Measurements from ENCODE around the gene MAPT.

The MAPT gene

GRCh38 chr17:46045639-46046038, 151.3 kb downstream of the MAPT start:
- no peak overlapping the region for H3K9ac ChIP-seq
- H3K36me3 ChIP-seq: peaks cover 93 to 100% (median 99%) of the 10 kb centered on the region in 11 experiments
- no peak for TF ChIP-seq Cebpa-rat (IDR thresholded peaks at IDR 0.05)
- no peak overlapping the region for H3K27ac ChIP-seq
- no peaks in the 10 kb centered on the region for H3K9me3 ChIP-seq (replicated peaks in 1 of 11)
- H3K4me1 ChIP-seq: no peaks in the 10 kb centered on the region
- no peaks in the 10 kb centered on the region for H3K27me3 ChIP-seq
- no peak overlapping the region for H3K4me3 ChIP-seq
- peaks cover 24 to 83% (median 50%) of the 10 kb centered on the region in 11 experiments; a peak in 18 of 22 replicates for H4K20me1 ChIP-seq
- H3K4me2 ChIP-seq: no peak overlapping the region

GRCh38 chr17:46046957-46047356, 152.6 kb downstream of the MAPT start:
- no peak overlapping the region for H3K4me2 ChIP-seq
- no peak overlapping the region for H3K27ac ChIP-seq
- H3K4me3 ChIP-seq: no peak overlapping the region
- peaks cover 93 to 100% (median 99%) of the 10 kb centered on the region in 11 experiments for H3K36me3 ChIP-seq
- no peaks in the 10 kb centered on the region for H3K4me1 ChIP-seq
- peaks cover 24 to 88% (median 50%) of the 10 kb centered on the region in 11 experiments; a peak in 18 of 22 replicates for H4K20me1 ChIP-seq
- no peaks in the 10 kb centered on the region for H3K9me3 ChIP-seq (replicated peaks in 1 of 11)
- TF ChIP-seq Cebpa-rat (IDR thresholded peaks at IDR 0.05): no peak
- no peaks in the 10 kb centered on the region for H3K27me3 ChIP-seq
- no peak overlapping the region for H3K9ac ChIP-seq

- Histone ChIP-seq H3K9me3 (replicated peaks in 1 of 11) (no peaks in the 10 kb centered on the region), H4K20me1 (peaks cover 23 to 89% (median 53%) of the 10 kb centered on the region in 11 experiments; a peak in 18 of 22 replicates), H3K4me3 (no peak overlapping the region), H3K36me3 (peaks cover 91 to 100% (median 99%) of the 10 kb centered on the region in 11 experiments), H3K9ac (no peak overlapping the region), H3K27ac (no peak overlapping the region), H3K4me2 (no peak overlapping the region), H3K4me1 (no peaks in the 10 kb centered on the region), H3K27me3 (no peaks in the 10 kb centered on the region)
- no peak for TF ChIP-seq Cebpa-rat (IDR thresholded peaks at IDR 0.05)
Measured at GRCh38 chr17:46047398-46047797, 153.0 kb downstream of the MAPT start.

GRCh38 chr17:46047856-46048255, 153.5 kb downstream of the MAPT start:
- H3K9ac ChIP-seq: no peak overlapping the region
- H3K4me1 ChIP-seq: no peaks in the 10 kb centered on the region
- no peak overlapping the region for H3K4me2 ChIP-seq
- no peaks in the 10 kb centered on the region for H3K27me3 ChIP-seq
- H4K20me1 ChIP-seq: peaks cover 26 to 89% (median 54%) of the 10 kb centered on the region in 11 experiments; a peak in 18 of 22 replicates
- no peaks in the 10 kb centered on the region for H3K9me3 ChIP-seq (replicated peaks in 1 of 11)
- peaks cover 87 to 100% (median 99%) of the 10 kb centered on the region in 11 experiments for H3K36me3 ChIP-seq
- no peak overlapping the region for H3K4me3 ChIP-seq
- no peak overlapping the region for H3K27ac ChIP-seq
- TF ChIP-seq Cebpa-rat (IDR thresholded peaks at IDR 0.05): no peak

- TF ChIP-seq Cebpa-rat (IDR thresholded peaks at IDR 0.05): no peak
- peaks cover 23 to 89% (median 63%) of the 10 kb centered on the region in 11 experiments; a peak in 18 of 22 replicates for H4K20me1 ChIP-seq
- no peaks in the 10 kb centered on the region for H3K4me1 ChIP-seq
- no peak overlapping the region for H3K4me2 ChIP-seq
- no peak overlapping the region for H3K9ac ChIP-seq
- H3K36me3 ChIP-seq: peaks cover 90 to 100% (median 96%) of the 10 kb centered on the region in 11 experiments
- no peaks in the 10 kb centered on the region for H3K9me3 ChIP-seq (replicated peaks in 1 of 11)
- H3K27ac ChIP-seq: no peak overlapping the region
- no peaks in the 10 kb centered on the region for H3K27me3 ChIP-seq
- H3K4me3 ChIP-seq: no peak overlapping the region
Measured at GRCh38 chr17:46049656-46050055, 155.3 kb downstream of the MAPT start.

GRCh38 chr17:46053911-46054534, 159.7 kb downstream of the MAPT start:
- Histone ChIP-seq H4K20me1 (peaks cover 12 to 85% (median 48%) of the 10 kb centered on the region in 11 experiments; a peak in 18 of 22 replicates), H3K9me3 (replicated peaks in 1 of 11) (no peaks in the 10 kb centered on the region), H3K27ac (no peak overlapping the region), H3K4me3 (no peak overlapping the region), H3K36me3 (peaks cover 79 to 100% (median 94%) of the 10 kb centered on the region in 11 experiments), H3K27me3 (no peaks in the 10 kb centered on the region), H3K4me1 (no peaks in the 10 kb centered on the region), H3K4me2 (no peak overlapping the region), H3K9ac (no peak overlapping the region)
- no peak for TF ChIP-seq Cebpa-rat (IDR thresholded peaks at IDR 0.05)

- Histone ChIP-seq H3K4me2 (no peak overlapping the region), H3K9ac (no peak overlapping the region)
- no peak for TF ChIP-seq Cebpa-rat (IDR thresholded peaks at IDR 0.05)
Measured at GRCh38 chr17:46056800-46057304, 162.5 kb downstream of the MAPT start.

GRCh38 chr17:46057366-46057765, 163.0 kb downstream of the MAPT start:
- Histone ChIP-seq H3K4me2 (no peak overlapping the region), H3K27ac (no peak overlapping the region), H3K9me3 (replicated peaks in 1 of 11) (no peaks in the 10 kb centered on the region), H4K20me1 (peaks cover 26 to 92% (median 54%) of the 10 kb centered on the region in 11 experiments; a peak in 18 of 22 replicates), H3K36me3 (peaks cover 77 to 100% (median 93%) of the 10 kb centered on the region in 11 experiments), H3K4me3 (no peak overlapping the region), H3K4me1 (no peaks in the 10 kb centered on the region), H3K27me3 (no peaks in the 10 kb centered on the region), H3K9ac (no peak overlapping the region)
- no peak for TF ChIP-seq Cebpa-rat (IDR thresholded peaks at IDR 0.05)

More at GRCh38 chr17:46056800-46057304, 162.5 kb downstream of the MAPT start:
- no peak overlapping the region for H3K27ac ChIP-seq
- H4K20me1 ChIP-seq: peaks cover 28 to 92% (median 52%) of the 10 kb centered on the region in 11 experiments; a peak in 18 of 22 replicates
- no peaks in the 10 kb centered on the region for H3K9me3 ChIP-seq (replicated peaks in 1 of 11)
- H3K36me3 ChIP-seq: peaks cover 79 to 100% (median 93%) of the 10 kb centered on the region in 11 experiments
- no peak overlapping the region for H3K4me3 ChIP-seq
- no peaks in the 10 kb centered on the region for H3K27me3 ChIP-seq
- H3K4me1 ChIP-seq: no peaks in the 10 kb centered on the region

GRCh38 chr17:46059486-46059885, 165.1 kb downstream of the MAPT start:
- Histone ChIP-seq H3K9ac (no peak overlapping the region), H3K4me3 (no peak overlapping the region), H4K20me1 (peaks cover 23 to 92% (median 46%) of the 10 kb centered on the region in 11 experiments; a peak in 20 of 22 replicates), H3K36me3 (peaks cover 83 to 100% (median 96%) of the 10 kb centered on the region in 11 experiments), H3K27ac (no peak overlapping the region), H3K27me3 (no peaks in the 10 kb centered on the region), H3K4me1 (no peaks in the 10 kb centered on the region), H3K4me2 (no peak overlapping the region), H3K9me3 (replicated peaks in 1 of 11) (no peaks in the 10 kb centered on the region)
- TF ChIP-seq Cebpa-rat (IDR thresholded peaks at IDR 0.05): no peak

Measured in BLaER1 treated with 17β-estradiol and CSF1 and Interleukin-3, amounts not matched to agents 10 nM and 100 nM (cell line).